Chondrocyte (in vitro differentiated cells): ENCODE measurements around the gene SMARCB1. TPM values are rescaled to one million over a fixed set of nuclear protein-coding genes. Genes with fewer than 3 reads are reported as not detected.

Experiments
- DNase-seq: peaks from one replicate; pipeline ENCODE4 v3.0.0; 2021; ENCODE audit warnings: mixed read lengths, low spot score
- H3K27ac Mint-ChIP-seq: one replicate; pipeline ENCODE4 v1.8.0; 2021; ENCODE audit warnings: mild to moderate bottlenecking, moderate library complexity, mixed read lengths; ENCODE audit not compliant: unreplicated experiment
- H3K27me3 Mint-ChIP-seq: 2 replicates; pipeline ENCODE4 v1.8.0; 2021; ENCODE audit warnings: low read depth, mixed read lengths
- H3K36me3 Mint-ChIP-seq: 2 replicates; pipeline ENCODE4 v1.8.0; 2021; ENCODE audit warnings: low read depth, mixed read lengths
- H3K4me1 Mint-ChIP-seq: 2 replicates; pipeline ENCODE4 v1.8.0; 2021; ENCODE audit warnings: low read depth, mild to moderate bottlenecking, mixed read lengths
- H3K4me3 Mint-ChIP-seq: one replicate; pipeline ENCODE4 v1.8.0; 2021; ENCODE audit warnings: mild to moderate bottlenecking, moderate library complexity, mixed read lengths; ENCODE audit not compliant: unreplicated experiment
- H3K9me3 Mint-ChIP-seq: 2 replicates; pipeline ENCODE4 v1.8.0; 2021; ENCODE audit warnings: low read depth, mixed read lengths
- CTCF ChIP-seq: fragments of 200-600 bp; sonication (generic); IDR thresholded peaks from 2 replicates; pipeline ENCODE4 v1.5.0; 2021; ENCODE audit warnings: antibody characterized with exemption, mild to moderate bottlenecking, moderate library complexity
- total RNA-seq: library from RNA; stranded (reverse); gene quantifications from 3 replicates; pipeline ENCODE4 v1.2.1, GENCODE V29; 2021

The SMARCB1 gene
- total RNA-seq, 1 donor from 2014 or later, result 102 TPM

GRCh38 chr22:23833017-23833751 lies 46.4 kb downstream of the SMARCB1 start:
- Mint-ChIP-seq H3K4me3 (no peak overlapping the region), H3K27me3 (no peaks in the 10 kb centered on the region), H3K9me3 (peaks cover 4% of the 10 kb centered on the region), H3K4me1 (peaks cover 43% of the 10 kb centered on the region), H3K36me3 (peaks cover 26% of the 10 kb centered on the region), H3K27ac (no peak overlapping the region)
- TF ChIP-seq CTCF, result no peak
- peak; percentile 80 for DNase-seq

GRCh38 chr22:23833911-23834317 lies 47.1 kb downstream of the SMARCB1 start:
- no peak overlapping the region for H3K27ac Mint-ChIP-seq
- no peak overlapping the region for H3K4me3 Mint-ChIP-seq
- H3K36me3 Mint-ChIP-seq, result peaks cover 22% of the 10 kb centered on the region
- no peaks in the 10 kb centered on the region for H3K27me3 Mint-ChIP-seq
- H3K9me3 Mint-ChIP-seq, result peaks cover 4% of the 10 kb centered on the region
- DNase-seq, result peak; percentile 54
- H3K4me1 Mint-ChIP-seq, result peaks cover 44% of the 10 kb centered on the region
- no peak for TF ChIP-seq CTCF

- no peak for TF ChIP-seq CTCF
These were observed 47.6 kb downstream of the SMARCB1 start for GRCh38 chr22:23834406-23834792.

GRCh38 chr22:23834793-23835483 lies 48.2 kb downstream of the SMARCB1 start:
- Mint-ChIP-seq H3K4me3 (no peak overlapping the region), H3K27me3 (no peaks in the 10 kb centered on the region), H3K9me3 (peaks cover under 1% of the 10 kb centered on the region), H3K4me1 (peaks cover 44% of the 10 kb centered on the region), H3K27ac (peak overlapping the region; percentile 14), H3K36me3 (peaks cover 16% of the 10 kb centered on the region)
- no peak for TF ChIP-seq CTCF
- DNase-seq, result peak; percentile 85

More at GRCh38 chr22:23834406-23834792, 47.6 kb downstream of the SMARCB1 start:
- no peaks in the 10 kb centered on the region for H3K27me3 Mint-ChIP-seq
- no peak overlapping the region for H3K27ac Mint-ChIP-seq
- no peak overlapping the region for H3K4me3 Mint-ChIP-seq
- H3K36me3 Mint-ChIP-seq, result peaks cover 19% of the 10 kb centered on the region
- peaks cover 4% of the 10 kb centered on the region for H3K9me3 Mint-ChIP-seq
- no peak for DNase-seq
- peaks cover 44% of the 10 kb centered on the region for H3K4me1 Mint-ChIP-seq

GRCh38 chr22:23835484-23836144 lies 48.8 kb downstream of the SMARCB1 start:
- Mint-ChIP-seq H3K4me1 (peaks cover 40% of the 10 kb centered on the region), H3K27ac (peak overlapping the region; percentile 14), H3K9me3 (no peaks in the 10 kb centered on the region), H3K27me3 (no peaks in the 10 kb centered on the region), H3K36me3 (peaks cover 12% of the 10 kb centered on the region), H3K4me3 (no peak overlapping the region)
- no peak for TF ChIP-seq CTCF
- peak; percentile 68 for DNase-seq
